Mononuclear cell (primary cell): ENCODE results near the gene MRPL49. TPM values are rescaled to one million over a fixed set of nuclear protein-coding genes. Genes with fewer than 3 reads are reported as not detected.
"Not testable (repeated sequence)": the region's sequence is repeated elsewhere in the genome, so short reads cannot be mapped to it uniquely, and the experiment has no call there.

Experiments
- H3K27me3 ChIP-seq: 2 replicates; pipeline ENCODE4 v1.6.0; 2011; ENCODE audit warnings: low read length, control low read depth; ENCODE audit not compliant: insufficient read depth
- H3K4me1 ChIP-seq: 2 replicates; pipeline ENCODE4 v1.5.1; 2011; ENCODE audit warnings: mild to moderate bottlenecking, low read length, control low read depth; ENCODE audit not compliant: insufficient read depth
- H3K4me3 ChIP-seq: 2 replicates; pipeline ENCODE4 v1.5.1; 2011; ENCODE audit warnings: mild to moderate bottlenecking, low read length, moderate library complexity
- H3K9me3 ChIP-seq: 2 replicates; pipeline ENCODE4 v1.5.1; 2011; ENCODE audit warnings: low read depth, mild to moderate bottlenecking, control low read depth, low read length
- total RNA-seq: library from RNA; depleted of rRNA; stranded (reverse); fragments of >200 nt; gene quantifications from one replicate; pipeline ENCODE4 v1.2.3, GENCODE V29; 2012

The MRPL49 gene
- total RNA-seq, 1 donor = 40.7 TPM

DNA sequence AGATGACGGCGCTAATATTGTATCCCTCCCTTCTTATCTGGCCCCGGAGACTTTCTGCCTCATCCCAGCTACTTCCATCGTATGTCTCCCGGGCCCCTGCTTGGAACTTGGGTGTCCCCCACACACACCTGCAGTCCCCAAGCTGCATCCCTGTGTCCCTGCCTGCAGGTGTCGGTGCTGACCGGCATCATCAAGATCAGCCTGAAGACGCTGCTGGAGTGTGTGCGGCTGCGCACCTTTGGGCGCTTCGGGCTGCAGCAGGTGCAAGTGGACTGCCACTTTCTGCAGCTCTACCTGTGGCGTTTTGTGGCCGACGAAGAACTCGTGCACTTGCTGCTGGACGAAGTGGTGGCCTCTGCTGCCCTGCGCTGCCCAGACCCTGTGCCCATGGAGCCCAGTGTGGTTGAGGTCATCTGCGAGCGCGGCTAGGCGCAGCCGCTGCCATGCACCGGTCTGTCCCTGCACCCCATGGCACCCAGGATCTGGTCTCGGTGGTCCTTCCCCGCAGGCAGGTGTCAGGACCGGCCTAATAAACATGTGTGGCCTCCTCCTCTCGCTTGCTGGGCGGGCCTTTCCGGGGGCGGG is 10.9 kb upstream of the MRPL49 start:
- no peak overlapping the region for H3K4me3 ChIP-seq
- H3K9me3 ChIP-seq = no peaks in the 10 kb centered on the region
- H3K4me1 ChIP-seq = peaks cover 41% of the 10 kb centered on the region
- H3K27me3 ChIP-seq = no peaks in the 10 kb centered on the region

DNA sequence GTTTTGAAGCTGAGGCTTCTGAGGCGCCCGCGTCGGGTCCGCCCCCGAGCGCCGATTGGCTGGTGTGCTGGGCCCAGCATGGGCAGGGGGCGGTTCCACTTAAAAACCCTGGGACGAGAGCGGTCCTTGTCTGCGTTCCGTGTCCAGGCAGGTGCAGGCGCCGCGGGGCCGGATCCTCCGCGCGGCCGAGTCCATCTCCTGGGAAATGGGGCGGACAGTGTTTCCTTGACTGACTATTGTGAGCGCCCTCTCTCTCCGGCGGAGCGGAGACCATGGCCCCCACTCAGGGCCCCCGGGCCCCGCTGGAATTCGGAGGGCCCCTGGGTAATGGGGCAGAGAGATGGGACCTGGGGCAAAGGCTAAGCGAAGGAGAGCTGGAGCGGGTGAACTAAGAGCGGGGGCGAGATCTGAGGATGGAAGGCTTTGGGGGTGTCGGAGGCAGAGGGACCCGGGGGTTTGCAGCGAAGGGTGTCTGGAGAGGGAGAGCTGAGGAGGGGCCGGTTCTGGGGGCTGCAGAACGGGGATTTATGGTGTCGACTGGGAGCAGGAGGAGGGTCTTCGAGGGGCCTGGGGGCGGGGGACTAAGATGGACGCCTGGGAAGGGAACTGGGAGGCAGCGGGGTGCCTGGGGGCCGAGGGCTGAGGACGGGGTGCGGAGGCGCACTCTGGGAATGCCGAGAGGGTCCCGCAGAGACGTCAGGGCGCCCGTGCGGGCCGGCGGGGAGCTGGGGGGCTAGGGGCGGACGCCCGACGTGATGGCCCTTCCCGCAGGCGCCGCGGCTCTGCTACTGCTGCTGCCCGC is 10.2 kb upstream of the MRPL49 start, which contains the start of gene TM7SF2:
TSS of gene TM7SF2 (plus strand) at position 129 of the 802 bp plus-strand sequence. CDS start at position 273, 144 bp downstream.
- peak within 1 kb of the TSS; percentile 44 for H3K4me3 ChIP-seq
- H3K4me1 ChIP-seq = peaks cover 48% of the 10 kb centered on the region

DNA sequence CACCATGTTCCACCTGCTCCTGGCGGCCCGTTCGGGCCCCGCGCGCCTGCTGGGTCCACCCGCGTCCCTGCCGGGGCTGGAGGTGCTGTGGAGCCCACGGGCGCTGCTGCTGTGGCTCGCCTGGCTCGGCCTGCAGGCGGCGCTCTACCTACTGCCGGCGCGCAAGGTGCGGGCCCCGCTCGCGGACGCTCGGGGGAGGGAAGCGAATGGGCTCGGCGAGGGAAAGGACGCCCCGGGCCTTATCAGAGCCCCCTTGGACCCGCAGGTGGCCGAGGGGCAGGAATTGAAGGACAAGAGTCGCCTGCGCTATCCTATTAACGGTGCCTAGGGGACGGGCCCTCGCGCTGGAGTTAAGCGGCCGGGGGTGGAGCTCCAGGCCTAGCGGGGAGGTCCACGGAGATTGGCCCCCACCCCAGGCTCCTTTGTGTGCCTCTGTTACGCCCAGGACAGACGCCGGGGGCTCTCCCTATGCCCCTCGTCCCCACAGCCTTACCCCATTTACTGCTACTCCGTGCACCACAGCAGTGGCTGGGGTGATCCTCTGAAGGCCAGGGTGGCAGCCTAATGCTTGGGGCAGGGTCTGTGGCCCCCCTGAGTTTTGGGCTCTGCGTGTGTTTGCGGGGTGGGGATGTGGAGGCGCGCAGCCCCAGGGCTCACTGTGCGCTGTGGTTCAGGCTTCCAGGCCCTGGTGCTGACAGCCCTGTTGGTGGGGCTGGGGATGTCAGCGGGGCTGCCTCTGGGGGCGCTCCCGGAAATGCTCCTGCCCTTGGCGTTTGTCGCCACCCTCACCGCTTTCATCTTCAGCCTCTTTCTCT is 9.4 kb upstream of the MRPL49 start:
- Histone ChIP-seq H3K4me3 (peak overlapping the region; percentile 44), H3K9me3 (no peaks in the 10 kb centered on the region), H3K27me3 (no peaks in the 10 kb centered on the region), H3K4me1 (peaks cover 52% of the 10 kb centered on the region)

More for the DNA sequence above, 10.2 kb upstream of the MRPL49 start, which contains the start of gene TM7SF2:
- no peaks in the 10 kb centered on the region for H3K27me3 ChIP-seq
- no peaks in the 10 kb centered on the region for H3K9me3 ChIP-seq

DNA sequence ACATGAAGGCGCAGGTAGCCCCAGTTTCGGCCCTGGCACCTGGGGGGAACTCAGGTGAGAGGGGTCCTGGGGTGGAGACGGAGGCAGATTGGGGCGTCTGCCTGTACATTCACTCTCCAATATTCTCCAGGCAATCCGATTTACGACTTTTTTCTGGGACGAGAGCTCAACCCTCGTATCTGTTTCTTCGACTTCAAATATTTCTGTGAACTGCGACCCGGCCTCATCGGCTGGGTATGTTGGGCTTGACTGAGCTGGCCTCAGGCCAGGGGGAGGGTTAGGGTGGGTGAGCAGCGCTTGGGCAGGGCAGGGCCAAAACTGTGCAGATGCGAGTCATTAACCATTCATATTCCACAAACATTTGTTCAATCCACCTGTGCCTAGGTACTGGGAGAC is 8.8 kb upstream of the MRPL49 start:
- Histone ChIP-seq H3K4me1 (peaks cover 57% of the 10 kb centered on the region), H3K4me3 (no peak overlapping the region)

DNA sequence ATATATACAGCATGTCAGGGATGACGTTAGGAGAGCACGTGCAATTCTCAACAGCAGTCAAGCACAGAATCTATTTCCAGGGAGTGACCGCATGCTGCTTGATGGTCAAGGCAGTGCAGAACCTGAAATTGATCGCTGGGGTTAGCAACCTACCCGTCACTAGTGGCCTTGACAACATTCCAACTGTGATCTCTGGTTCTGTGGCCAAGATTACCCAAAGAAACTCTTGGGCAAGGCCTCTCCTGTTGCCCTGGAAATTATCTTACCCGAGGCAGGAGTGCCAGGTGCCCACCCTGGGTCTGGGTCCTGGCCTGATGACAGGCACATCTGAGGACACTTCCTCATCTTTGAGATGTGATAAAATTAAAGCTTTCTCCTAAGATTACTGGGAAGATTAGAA is 8.3 kb upstream of the MRPL49 start:
- Histone ChIP-seq H3K4me1 (peaks cover 59% of the 10 kb centered on the region), H3K9me3 (no peaks in the 10 kb centered on the region), H3K4me3 (no peak overlapping the region), H3K27me3 (no peaks in the 10 kb centered on the region)

More for the DNA sequence above, 8.8 kb upstream of the MRPL49 start:
- Histone ChIP-seq H3K9me3 (no peaks in the 10 kb centered on the region), H3K27me3 (no peaks in the 10 kb centered on the region)

DNA sequence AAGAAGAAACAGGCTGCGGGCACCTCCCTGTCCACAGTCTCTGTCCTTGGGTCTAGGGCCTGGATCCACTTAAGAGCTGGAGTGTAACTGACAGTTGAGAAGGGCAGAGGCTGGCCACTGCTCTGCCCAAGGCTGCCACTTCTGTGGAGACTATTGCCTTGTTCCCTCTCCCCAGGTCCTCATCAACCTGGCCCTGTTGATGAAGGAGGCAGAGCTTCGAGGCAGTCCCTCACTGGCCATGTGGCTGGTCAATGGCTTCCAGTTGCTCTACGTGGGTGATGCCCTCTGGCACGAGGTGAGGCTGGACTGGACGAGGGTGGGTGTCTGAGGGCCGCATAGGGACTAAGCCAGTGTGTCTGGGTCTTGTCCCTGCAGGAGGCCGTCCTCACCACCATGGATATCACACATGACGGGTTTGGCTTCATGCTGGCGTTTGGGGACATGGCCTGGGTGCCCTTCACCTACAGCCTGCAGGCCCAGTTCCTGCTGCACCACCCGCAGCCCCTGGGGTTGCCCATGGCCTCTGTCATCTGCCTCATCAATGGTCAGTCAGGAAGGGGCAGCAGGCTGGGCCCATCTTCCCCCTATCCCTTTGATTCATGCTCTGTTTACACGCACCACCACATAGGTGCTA is 7.5 kb upstream of the MRPL49 start:
- Histone ChIP-seq H3K27me3 (no peaks in the 10 kb centered on the region), H3K9me3 (no peaks in the 10 kb centered on the region), H3K4me1 (peaks cover 59% of the 10 kb centered on the region), H3K4me3 (no peak overlapping the region)

DNA sequence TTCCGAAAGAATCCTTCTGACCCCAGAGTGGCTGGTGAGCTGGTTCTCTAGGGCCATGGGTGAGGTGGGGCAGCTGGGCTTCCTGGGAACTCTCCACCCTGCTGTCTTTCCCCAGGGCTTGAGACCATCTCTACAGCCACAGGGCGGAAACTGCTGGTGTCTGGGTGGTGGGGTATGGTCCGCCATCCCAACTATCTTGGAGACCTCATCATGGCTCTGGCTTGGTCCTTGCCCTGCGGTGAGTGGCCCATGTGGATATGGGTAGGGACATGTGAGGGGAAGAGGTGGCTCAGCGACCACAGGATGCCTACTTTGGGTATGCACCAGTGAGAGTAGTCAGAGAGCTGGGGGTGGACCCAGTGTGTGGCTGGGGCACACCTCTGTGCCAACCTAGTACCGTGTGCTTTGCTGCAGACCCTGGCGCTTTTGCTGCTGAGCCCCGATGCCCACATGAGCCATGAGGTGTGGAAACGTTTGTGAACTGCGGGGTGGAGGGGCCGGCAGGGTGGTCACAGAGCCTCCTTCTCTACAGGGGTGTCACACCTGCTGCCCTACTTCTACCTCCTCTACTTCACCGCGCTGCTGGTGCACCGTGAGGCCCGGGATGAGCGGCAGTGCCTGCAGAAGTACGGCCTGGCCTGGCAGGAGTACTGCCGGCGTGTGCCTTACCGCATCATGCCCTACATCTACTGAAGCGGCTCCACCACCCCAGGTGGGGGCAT is 6.6 kb upstream of the MRPL49 start:
- H3K9me3 ChIP-seq = no peaks in the 10 kb centered on the region
- H3K4me1 ChIP-seq = peaks cover 56% of the 10 kb centered on the region
- H3K4me3 ChIP-seq = no peak overlapping the region
- no peaks in the 10 kb centered on the region for H3K27me3 ChIP-seq

DNA sequence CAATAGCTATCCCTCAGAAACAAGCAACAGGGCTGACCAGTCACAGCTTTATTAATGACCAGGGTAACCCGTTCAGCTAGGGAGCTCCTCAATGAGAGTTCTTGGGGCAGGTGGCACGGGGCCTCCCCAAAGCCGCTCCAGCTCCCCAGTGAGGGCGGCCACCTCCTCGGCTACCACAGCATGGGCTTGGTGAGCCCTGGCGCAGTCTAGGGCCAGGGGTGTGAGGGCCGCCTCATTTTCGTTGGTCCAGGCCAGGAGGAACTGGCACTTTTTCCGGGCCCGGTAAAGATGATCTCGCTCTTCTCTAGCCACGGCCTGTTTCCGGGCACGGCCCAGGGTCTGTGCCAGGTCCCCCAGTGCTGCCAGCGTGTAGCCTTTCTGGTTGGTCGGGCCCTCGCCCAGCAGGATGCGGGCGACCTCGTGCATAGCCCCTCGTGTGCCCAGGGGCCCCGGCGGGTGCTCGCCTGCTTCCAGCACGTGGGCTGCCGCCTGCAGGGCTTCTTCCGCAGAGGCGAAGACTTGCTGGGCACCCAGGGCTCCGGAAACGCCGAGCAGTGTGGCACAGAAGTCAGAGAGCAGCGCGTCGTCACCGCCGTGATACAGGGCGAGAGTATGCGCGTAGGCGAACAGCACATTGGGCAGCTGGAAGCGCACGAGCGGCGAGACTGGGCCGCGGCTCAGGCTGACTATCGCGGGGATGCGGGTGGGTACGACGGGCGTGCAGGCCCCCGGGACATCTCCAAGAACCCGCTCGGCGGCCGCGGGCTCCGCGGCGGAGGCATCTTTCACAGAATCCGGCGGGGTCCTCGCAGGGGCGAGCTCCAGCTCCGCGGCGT is 5.5 kb upstream of the MRPL49 start:
- no peaks in the 10 kb centered on the region for H3K27me3 ChIP-seq
- peaks cover 56% of the 10 kb centered on the region for H3K4me1 ChIP-seq
- H3K9me3 ChIP-seq = no peaks in the 10 kb centered on the region
- peak overlapping the region; percentile 68 for H3K4me3 ChIP-seq

DNA sequence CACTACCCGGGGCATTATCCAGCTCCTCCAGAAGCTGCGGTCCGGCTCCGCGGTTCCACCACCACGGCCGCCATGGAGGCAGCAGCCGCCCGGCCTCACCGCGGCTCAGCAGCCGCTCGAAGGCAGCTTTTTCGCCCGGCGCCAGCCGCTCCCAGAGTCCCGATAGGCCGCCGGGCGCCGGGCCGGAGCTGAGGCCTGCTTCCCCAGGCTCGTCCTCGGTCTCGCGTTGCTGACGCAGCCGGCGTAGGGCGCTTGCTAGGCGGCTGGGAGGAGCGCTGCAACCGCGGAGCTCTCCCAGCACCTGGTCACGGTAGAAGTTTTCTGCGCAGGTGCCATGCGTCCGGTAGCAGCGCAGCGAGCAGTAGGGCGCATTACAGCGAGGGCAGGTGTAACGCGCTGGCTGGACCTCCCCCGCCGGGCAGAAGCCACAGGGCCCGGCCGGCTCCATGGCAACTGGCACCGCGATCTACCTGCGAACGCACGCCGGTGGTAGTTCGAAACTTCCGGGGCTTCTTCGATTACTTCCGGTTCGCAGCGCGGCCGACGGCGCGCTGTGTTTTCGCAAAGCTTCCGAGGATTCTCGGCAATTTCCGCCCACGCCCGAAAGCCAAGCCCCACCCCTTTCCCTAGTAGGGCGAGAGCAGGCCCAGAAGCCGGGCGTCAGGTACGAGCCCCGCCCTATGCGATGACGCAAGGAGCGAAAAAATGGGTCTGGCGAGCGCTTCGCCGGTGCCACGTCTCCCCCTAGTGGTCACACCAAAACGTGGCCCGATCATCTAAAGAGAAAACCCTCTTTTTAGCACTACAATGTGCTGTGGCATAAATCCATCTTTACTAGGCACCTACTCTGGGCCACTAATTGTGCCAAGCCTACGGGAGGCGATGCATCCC is 4.7 kb upstream of the MRPL49 start, which contains the start of gene ZNHIT2:
TSS of gene ZNHIT2 (minus strand) at position 496 of the 891 bp plus-strand sequence. CDS start at position 448, 48 bp downstream.
- peaks cover 48% of the 10 kb centered on the region for H3K4me1 ChIP-seq
- no peaks in the 10 kb centered on the region for H3K9me3 ChIP-seq
- H3K27me3 ChIP-seq = no peaks in the 10 kb centered on the region
- peak within 1 kb of the TSS; percentile 68 for H3K4me3 ChIP-seq

DNA sequence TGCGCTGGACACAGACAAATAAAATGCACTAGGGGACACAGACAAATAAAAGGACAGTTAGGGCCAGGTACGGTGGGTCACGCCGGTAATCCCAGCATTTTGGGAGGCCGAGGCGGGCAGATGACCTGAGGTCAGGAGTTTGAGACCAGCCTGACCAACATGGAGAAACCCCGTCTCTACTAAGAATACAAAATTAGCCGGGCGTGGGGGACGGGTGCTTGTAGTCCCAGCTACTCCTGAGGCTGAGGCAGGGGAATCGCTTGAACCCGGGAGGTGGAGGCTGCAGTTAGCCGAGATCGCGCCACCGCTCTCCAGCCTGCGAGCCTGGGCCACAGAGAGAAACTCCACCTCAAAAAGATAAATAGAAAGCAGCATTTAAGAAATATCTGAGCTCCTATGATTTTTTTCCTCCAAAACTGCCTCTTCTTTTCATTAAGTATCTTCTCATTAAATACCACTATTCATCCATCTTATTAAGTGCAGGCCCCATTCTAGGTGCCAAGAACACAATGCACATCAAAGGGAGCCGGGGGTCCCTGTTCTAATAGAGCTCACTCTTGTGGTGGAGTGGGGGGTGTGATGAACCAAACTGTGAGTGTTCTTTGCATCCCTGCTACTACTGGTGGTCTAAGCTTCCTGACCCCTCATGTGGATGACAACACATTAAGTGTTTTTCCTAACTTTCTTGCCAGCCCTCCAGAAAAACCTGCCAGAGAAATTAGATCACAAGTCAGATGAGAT is 3.9 kb upstream of the MRPL49 start:
- peaks cover 48% of the 10 kb centered on the region for H3K4me1 ChIP-seq
- H3K27me3 ChIP-seq = no peaks in the 10 kb centered on the region
- no peaks in the 10 kb centered on the region for H3K9me3 ChIP-seq
- H3K4me3 ChIP-seq = no peak overlapping the region

DNA sequence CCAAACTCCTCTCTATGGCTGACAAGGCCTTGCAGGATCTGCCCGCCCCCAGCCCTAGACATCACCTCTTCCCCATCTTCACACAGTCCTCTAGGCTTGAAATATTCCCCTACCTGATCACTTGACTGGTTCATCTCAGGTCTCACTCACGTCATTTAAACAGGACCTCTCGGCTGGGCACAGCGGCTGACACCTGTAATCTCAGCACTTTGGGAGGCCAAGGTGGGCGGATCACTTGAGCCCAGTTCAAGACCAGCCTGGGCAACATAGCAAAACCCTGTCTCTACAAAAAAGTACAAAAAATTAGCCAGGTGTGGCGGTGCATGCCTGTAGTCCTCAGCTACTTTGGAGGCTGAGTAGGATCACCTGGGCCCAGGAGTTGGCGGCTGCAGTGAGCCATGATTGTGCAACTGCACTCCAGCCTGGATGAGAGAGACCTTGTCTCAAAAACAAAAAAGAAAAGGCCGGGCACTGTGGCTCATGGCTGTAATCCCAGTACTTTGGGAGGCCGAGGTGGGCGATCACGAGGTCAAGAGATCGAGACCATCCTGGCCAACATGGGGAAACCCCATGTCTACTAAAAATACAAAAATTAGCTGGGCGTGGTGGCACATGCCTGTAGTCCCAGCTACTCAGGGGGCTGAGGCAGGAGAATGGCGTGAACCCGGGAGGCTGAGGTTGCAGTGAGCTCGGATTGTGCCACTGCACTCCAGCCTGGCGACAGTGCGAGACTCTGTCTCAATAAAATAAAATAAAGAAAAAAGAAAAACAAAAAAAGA is 3.0 kb upstream of the MRPL49 start:
- not testable (repeated sequence) for H3K9me3 ChIP-seq, H3K4me3 ChIP-seq, H3K27me3 ChIP-seq
- H3K4me1 ChIP-seq = peaks cover 52% of the 10 kb centered on the region

DNA sequence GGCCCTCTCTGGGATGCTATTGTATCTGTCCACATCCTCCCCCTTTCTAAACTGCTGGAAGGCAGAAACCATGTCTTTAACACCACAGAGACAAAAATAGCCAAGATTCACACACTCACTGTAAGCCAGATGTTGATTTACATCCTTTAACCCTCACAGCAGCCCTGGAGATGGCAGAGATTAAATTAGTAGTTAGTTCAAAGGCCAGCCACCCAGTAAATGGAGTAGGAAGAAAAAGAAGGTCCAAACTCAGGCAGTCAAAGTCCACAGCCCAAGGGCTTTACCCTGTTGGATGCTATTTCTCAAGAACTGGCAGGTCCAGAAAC is 2.5 kb upstream of the MRPL49 start:
- H3K9me3 ChIP-seq = no peaks in the 10 kb centered on the region
- no peaks in the 10 kb centered on the region for H3K27me3 ChIP-seq
- H3K4me3 ChIP-seq = no peak overlapping the region
- peaks cover 52% of the 10 kb centered on the region for H3K4me1 ChIP-seq
